GM18873 (cell line): ENCODE results near the gene BMP2.

ENCODE experiments used
- ATAC-seq: cut with Tn5 transposase; IDR thresholded peaks from one replicate; pipeline ENCODE4 v1.9.1; 2021; ENCODE audit warnings: mild to moderate bottlenecking, moderate library complexity, moderate number of reproducible peaks; ENCODE audit not compliant: unreplicated experiment, low FRiP score

Gene BMP2

GRCh38 chr20:6767536-6768227 lies at the start of gene BMP2:
Gene BMP2, plus strand, starts transcription at chr20:6767686. Its CDS starts 2,441 bp downstream, at chr20:6770127.
- peak; percentile 48 for ATAC-seq

GRCh38 chr20:6718662-6719368 lies 48.7 kb upstream of the BMP2 start:
- ATAC-seq: no peak

GRCh38 chr20:6719369-6719721 lies 48.1 kb upstream of the BMP2 start:
- ATAC-seq: no peak

GRCh38 chr20:6726761-6727160 lies 40.7 kb upstream of the BMP2 start:
- ATAC-seq: no peak

- ATAC-seq: no peak
Observed at GRCh38 chr20:6730672-6731328, 36.7 kb upstream of the BMP2 start.

- no peak for ATAC-seq
Observed at GRCh38 chr20:6732001-6732447, 35.5 kb upstream of the BMP2 start.

GRCh38 chr20:6732851-6733250 lies 34.6 kb upstream of the BMP2 start:
- no peak for ATAC-seq

GRCh38 chr20:6733965-6734364 lies 33.5 kb upstream of the BMP2 start:
- ATAC-seq: no peak

- ATAC-seq: no peak
Observed at GRCh38 chr20:6735942-6736845, 31.3 kb upstream of the BMP2 start.

GRCh38 chr20:6739406-6739805 lies 28.1 kb upstream of the BMP2 start:
- ATAC-seq: no peak

GRCh38 chr20:6740096-6740495 lies 27.4 kb upstream of the BMP2 start:
- no peak for ATAC-seq

- no peak for ATAC-seq
Observed at GRCh38 chr20:6744180-6744579, 23.3 kb upstream of the BMP2 start.

GRCh38 chr20:6744805-6745204 lies 22.7 kb upstream of the BMP2 start:
- ATAC-seq: no peak

GRCh38 chr20:6746901-6747609 lies 20.4 kb upstream of the BMP2 start:
- ATAC-seq: no peak

- ATAC-seq: no peak
Observed at GRCh38 chr20:6750438-6750837, 17.0 kb upstream of the BMP2 start.

- no peak for ATAC-seq
Observed at GRCh38 chr20:6756693-6757595, 10.5 kb upstream of the BMP2 start.

- ATAC-seq: no peak
Observed at GRCh38 chr20:6764619-6765018, 2.9 kb upstream of the BMP2 start.

- ATAC-seq: no peak
Observed at GRCh38 chr20:6765469-6766058, 1.9 kb upstream of the BMP2 start.

GRCh38 chr20:6766433-6766832 lies 1.1 kb upstream of the BMP2 start:
- no peak for ATAC-seq
